ENCODE data around the gene C19orf12. TPM values are rescaled to one million over a fixed set of nuclear protein-coding genes. Genes with fewer than 3 reads are reported as not detected.

Gene C19orf12
- total and polyA plus RNA-seq, 8 donors = 11.0 to 16.9 (median 12.2) TPM

DNA sequence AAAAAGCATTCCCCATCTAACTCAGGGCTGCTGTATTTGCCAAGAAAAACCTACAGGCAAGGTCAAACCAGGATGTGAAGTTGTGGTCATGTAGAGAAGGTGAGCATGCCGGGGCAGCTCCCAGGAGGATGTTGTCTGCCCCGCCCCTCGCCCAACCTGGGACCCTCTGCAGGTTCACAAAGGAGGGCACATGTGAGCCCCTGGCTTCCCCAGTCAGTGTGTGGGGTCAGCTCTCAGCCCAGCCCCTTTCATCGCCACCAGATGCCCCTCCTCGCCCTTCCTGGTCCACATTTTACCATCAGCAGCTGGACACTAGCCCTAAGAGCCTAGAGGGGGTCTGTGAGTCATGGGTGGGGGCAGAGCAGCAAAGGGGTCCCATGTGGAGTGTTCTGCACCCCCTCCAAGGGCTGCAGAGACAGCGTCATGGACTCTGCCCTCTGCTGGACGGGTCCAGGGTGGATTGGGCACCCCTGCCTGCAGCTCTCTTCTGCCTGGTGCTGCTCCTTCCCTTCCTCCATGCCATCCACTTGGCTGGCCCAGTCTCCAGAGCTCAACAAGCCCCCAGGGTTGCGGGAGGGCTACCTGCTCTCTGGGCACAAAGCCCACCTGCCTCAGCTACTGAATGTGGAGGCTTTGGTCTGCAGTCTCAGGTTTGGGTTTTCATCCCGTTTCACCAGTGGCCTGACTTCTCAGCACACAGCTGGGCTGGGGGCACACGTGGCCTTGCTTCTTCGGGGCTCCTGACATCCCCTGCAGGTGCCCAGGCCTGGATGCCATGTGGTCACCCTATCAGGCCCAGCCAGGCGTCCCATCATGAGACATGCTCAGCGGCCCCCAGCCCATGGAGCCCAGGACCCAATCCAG lies 46.1 kb downstream of the C19orf12 start:
- TF ChIP-seq CTCF (IDR thresholded peaks at IDR 0.05) = no peak
- DNase-seq (peak in 1 of 6 donors; percentile 28), FAIRE-seq (no peak), ATAC-seq (no peak)
- H3K36me3 ChIP-seq = peaks cover 0 to 3% (median 2%) of the 10 kb centered on the region in 3 donors
- H3K27ac ChIP-seq = no peak overlapping the region
- no peaks in the 10 kb centered on the region for H3K27me3 ChIP-seq
- intact Hi-C loops (cut with DNase I) = loop anchor here in 1 of 3 donors (10.0 kb wide), 1 partner anchor 54 kb away; no protein-coding TSS in a partner anchor
- H3K4me1 ChIP-seq = peaks cover 0 to 17% (median 8%) of the 10 kb centered on the region in 3 donors
- 70 to 83% methylated on average over 13 of the region's 13 CpGs for WGBS, 2 donors
- H3K9me3 ChIP-seq = no peaks in the 10 kb centered on the region
- H3K4me3 ChIP-seq = no peak overlapping the region

- WGBS, 2 donors = 67 to 78% methylated on average over 7 of the region's 7 CpGs
- peak in 1 of 6 donors; percentile 42 for DNase-seq
- Histone ChIP-seq H3K9me3 (no peaks in the 10 kb centered on the region), H3K4me3 (no peak overlapping the region), H3K27ac (no peak overlapping the region), H3K4me1 (peaks cover 7 to 25% (median 13%) of the 10 kb centered on the region in 3 donors), H3K27me3 (no peaks in the 10 kb centered on the region), H3K36me3 (no peaks in the 10 kb centered on the region)
- no peak for TF ChIP-seq CTCF (IDR thresholded peaks at IDR 0.05)
- FAIRE-seq = no peak
- intact Hi-C loops (cut with DNase I) = loop anchor here in 1 of 3 donors (10.0 kb wide), 1 partner anchor 53 kb away; no protein-coding TSS in a partner anchor
- ATAC-seq = no peak
Observed at GRCh38 chr19:29667901-29668341, 47.1 kb downstream of the C19orf12 start.

- intact Hi-C loops (cut with DNase I) = loop anchor here in 1 of 3 donors (10.0 kb wide), 1 partner anchor 53 kb away; no protein-coding TSS in a partner anchor
- Histone ChIP-seq H3K27me3 (no peaks in the 10 kb centered on the region), H3K36me3 (no peaks in the 10 kb centered on the region), H3K4me3 (peak overlapping the region in 1 of 4 donors; percentile 91), H3K9me3 (no peaks in the 10 kb centered on the region), H3K27ac (peak overlapping the region in 2 of 4 donors; percentile 82 to 85), H3K4me1 (peaks cover 12 to 30% (median 18%) of the 10 kb centered on the region in 3 donors)
- 80 to 84% methylated on average over 11 of the region's 11 CpGs for WGBS, 2 donors
- no peak for TF ChIP-seq CTCF (IDR thresholded peaks at IDR 0.05)
- FAIRE-seq = no peak
- no peak for ATAC-seq
- no peak for DNase-seq
Observed at GRCh38 chr19:29667387-29667783, 47.7 kb downstream of the C19orf12 start.

- DNase-seq (peak in 3 of 6 donors; percentile 44 to 67 (median 51)), ATAC-seq (peak in 2 of 4 donors; percentile 4 to 17), FAIRE-seq (no peak)
- no peaks in the 10 kb centered on the region for H3K27me3 ChIP-seq
- intact Hi-C loops (cut with DNase I) = loop anchor here in 1 of 3 donors (10.0 kb wide), 1 partner anchor 52 kb away; no protein-coding TSS in a partner anchor
- TF ChIP-seq CTCF (IDR thresholded peaks at IDR 0.05) = no peak
- H3K4me1 ChIP-seq = peaks cover 18 to 36% (median 23%) of the 10 kb centered on the region in 3 donors
- H3K4me3 ChIP-seq = peak overlapping the region in 3 of 4 donors; percentile 63 to 91 (median 82)
- 57 to 59% methylated on average over 20 of the region's 20 CpGs for WGBS, 2 donors
- H3K27ac ChIP-seq = peak overlapping the region; percentile 26 to 85 (median 64)
- no peaks in the 10 kb centered on the region for H3K36me3 ChIP-seq
- no peaks in the 10 kb centered on the region for H3K9me3 ChIP-seq
Observed at GRCh38 chr19:29666578-29667386, 48.3 kb downstream of the C19orf12 start.
